ENCODE measurements around the gene TAF4. TPM values are rescaled to one million over a fixed set of nuclear protein-coding genes. Genes with fewer than 3 reads are reported as not detected.

Gene TAF4
- total and polyA plus RNA-seq, 8 donors: 5.7 to 15.2 (median 8.4) TPM

DNA sequence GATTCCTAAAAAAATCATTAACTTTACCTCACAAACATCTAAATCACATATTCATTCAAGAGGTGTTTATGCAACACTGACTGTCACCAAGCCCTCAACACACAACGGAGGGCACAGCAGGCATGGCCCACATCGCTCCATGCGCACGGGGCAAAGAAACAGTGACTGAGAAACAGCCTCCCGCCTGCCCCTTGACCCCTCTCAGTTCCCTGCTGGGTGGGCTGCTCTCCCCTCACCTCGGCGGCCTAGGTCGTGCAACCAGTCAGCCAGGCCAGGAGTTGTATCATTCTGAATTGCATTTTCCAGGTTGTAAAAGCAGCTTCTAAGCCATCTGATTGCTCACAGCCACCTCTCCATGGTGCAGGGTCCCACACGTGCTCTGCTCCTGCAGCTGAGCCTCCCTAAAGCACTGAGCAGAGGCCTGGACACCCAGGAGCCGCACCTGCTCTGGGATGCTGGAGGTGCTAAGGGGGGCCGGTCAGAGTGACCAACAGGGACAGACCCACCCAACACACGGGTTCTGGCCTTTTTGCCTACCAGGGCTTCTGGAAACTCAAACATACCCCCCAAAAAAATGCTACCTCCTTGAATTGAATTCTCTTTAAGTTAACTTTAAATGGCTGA lies 37.9 kb downstream of the TAF4 start:
- H3K36me3 ChIP-seq: no peaks in the 10 kb centered on the region
- peaks cover 19 to 35% (median 25%) of the 10 kb centered on the region in 3 donors for H3K4me1 ChIP-seq
- FAIRE-seq: no peak
- TF ChIP-seq, protein P1, sequence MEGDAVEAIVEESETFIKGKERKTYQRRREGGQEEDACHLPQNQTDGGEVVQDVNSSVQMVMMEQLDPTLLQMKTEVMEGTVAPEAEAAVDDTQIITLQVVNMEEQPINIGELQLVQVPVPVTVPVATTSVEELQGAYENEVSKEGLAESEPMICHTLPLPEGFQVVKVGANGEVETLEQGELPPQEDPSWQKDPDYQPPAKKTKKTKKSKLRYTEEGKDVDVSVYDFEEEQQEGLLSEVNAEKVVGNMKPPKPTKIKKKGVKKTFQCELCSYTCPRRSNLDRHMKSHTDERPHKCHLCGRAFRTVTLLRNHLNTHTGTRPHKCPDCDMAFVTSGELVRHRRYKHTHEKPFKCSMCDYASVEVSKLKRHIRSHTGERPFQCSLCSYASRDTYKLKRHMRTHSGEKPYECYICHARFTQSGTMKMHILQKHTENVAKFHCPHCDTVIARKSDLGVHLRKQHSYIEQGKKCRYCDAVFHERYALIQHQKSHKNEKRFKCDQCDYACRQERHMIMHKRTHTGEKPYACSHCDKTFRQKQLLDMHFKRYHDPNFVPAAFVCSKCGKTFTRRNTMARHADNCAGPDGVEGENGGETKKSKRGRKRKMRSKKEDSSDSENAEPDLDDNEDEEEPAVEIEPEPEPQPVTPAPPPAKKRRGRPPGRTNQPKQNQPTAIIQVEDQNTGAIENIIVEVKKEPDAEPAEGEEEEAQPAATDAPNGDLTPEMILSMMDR (IDR thresholded peaks at IDR 0.05): no peak
- 70 to 76% methylated on average over 12 of the region's 12 CpGs for WGBS, 2 donors
- H3K27me3 ChIP-seq: no peaks in the 10 kb centered on the region
- H3K9me3 ChIP-seq: no peaks in the 10 kb centered on the region
- peak overlapping the region in 1 of 4 donors; percentile 13 for H3K27ac ChIP-seq
- no peak overlapping the region for H3K4me3 ChIP-seq
- DNase-seq: no peak
- intact Hi-C loops (cut with DNase I): no loop called here
- peak in 3 of 4 donors; percentile 12 to 39 (median 15) for ATAC-seq

DNA sequence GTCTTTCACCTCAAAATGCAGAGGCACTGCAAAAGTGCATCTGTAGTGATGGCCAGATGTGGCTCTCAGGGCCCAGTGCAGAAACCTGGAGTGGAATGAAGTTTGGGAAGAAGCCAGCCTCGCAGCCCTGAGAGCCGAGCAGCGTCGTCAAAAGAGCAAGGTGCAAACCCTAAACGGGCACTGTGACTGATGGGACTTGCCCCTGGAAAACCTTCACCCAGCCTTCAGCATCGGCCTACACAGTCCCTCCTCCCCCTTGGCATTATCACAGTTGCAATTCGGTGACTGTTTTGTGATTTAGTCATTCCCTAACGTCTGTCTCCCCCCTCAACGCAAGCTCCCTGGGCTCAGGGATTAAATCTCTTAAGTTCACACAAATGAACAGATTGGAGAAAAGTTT lies 38.6 kb downstream of the TAF4 start:
- WGBS, 2 donors: 21 to 24% methylated on average over 9 of the region's 9 CpGs
- DNase-seq: no peak
- FAIRE-seq: no peak
- TF ChIP-seq, protein P1 (IDR thresholded peaks at IDR 0.05): no peak
- H3K27ac ChIP-seq: peak overlapping the region in 1 of 4 donors; percentile 12
- peak; percentile 8 to 38 (median 24) for ATAC-seq
- intact Hi-C loops (cut with DNase I): no loop called here
- H3K27me3 ChIP-seq: no peaks in the 10 kb centered on the region
- H3K36me3 ChIP-seq: no peaks in the 10 kb centered on the region
- H3K9me3 ChIP-seq: no peaks in the 10 kb centered on the region
- peaks cover 19 to 35% (median 25%) of the 10 kb centered on the region in 3 donors for H3K4me1 ChIP-seq
- no peak overlapping the region for H3K4me3 ChIP-seq

DNA sequence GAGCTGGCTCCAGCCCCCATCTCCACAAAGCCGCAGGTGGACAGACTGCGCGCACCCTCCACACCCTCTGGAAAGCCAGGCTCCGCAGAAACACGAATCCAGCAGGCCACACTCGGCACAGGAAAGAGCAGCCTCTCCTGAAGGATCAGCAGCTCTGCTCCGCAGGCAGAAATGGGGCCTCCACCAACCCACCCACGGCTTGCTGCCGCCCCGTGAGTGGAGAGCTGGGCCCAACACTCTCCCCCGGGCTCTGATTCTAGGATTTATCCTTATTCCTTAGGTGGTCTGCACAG lies 39.2 kb downstream of the TAF4 start:
- Histone ChIP-seq H3K27me3 (no peaks in the 10 kb centered on the region), H3K4me1 (peaks cover 19 to 35% (median 23%) of the 10 kb centered on the region in 3 donors), H3K4me3 (no peak overlapping the region), H3K27ac (no peak overlapping the region), H3K9me3 (no peaks in the 10 kb centered on the region), H3K36me3 (no peaks in the 10 kb centered on the region)
- intact Hi-C loops (cut with DNase I): no loop called here
- TF ChIP-seq, protein P1 (IDR thresholded peaks at IDR 0.05): no peak
- FAIRE-seq (no peak), ATAC-seq (no peak), DNase-seq (no peak)
- 87 to 91% methylated on average over 9 to 11 of the region's 11 CpGs for WGBS, 2 donors

GRCh38 chr20:62025832-62026563 lies 39.7 kb downstream of the TAF4 start:
- Histone ChIP-seq H3K4me1 (peaks cover 22 to 35% (median 22%) of the 10 kb centered on the region in 3 donors), H3K27ac (no peak overlapping the region), H3K27me3 (no peaks in the 10 kb centered on the region), H3K4me3 (no peak overlapping the region), H3K36me3 (no peaks in the 10 kb centered on the region), H3K9me3 (no peaks in the 10 kb centered on the region)
- ATAC-seq (peak; percentile 44 to 84 (median 76)), FAIRE-seq (no peak), DNase-seq (peak in 2 of 6 donors; percentile 26 to 49)
- TF ChIP-seq, protein P1 (IDR thresholded peaks at IDR 0.05): peak; percentile 16 to 44 (median 20)
- intact Hi-C loops (cut with DNase I): no loop called here
- 18 to 19% methylated on average over 22 of the region's 22 CpGs for WGBS, 2 donors

GRCh38 chr20:62025394-62025793 lies 40.3 kb downstream of the TAF4 start:
- DNase-seq (no peak), ATAC-seq (no peak), FAIRE-seq (no peak)
- no peak overlapping the region for H3K27ac ChIP-seq
- H3K27me3 ChIP-seq: no peaks in the 10 kb centered on the region
- 62% methylated on average over 8 of the region's 8 CpGs for WGBS, 2 donors
- intact Hi-C loops (cut with DNase I): no loop called here
- H3K9me3 ChIP-seq: no peaks in the 10 kb centered on the region
- no peaks in the 10 kb centered on the region for H3K36me3 ChIP-seq
- no peak overlapping the region for H3K4me3 ChIP-seq
- peaks cover 28 to 36% (median 28%) of the 10 kb centered on the region in 3 donors for H3K4me1 ChIP-seq
- TF ChIP-seq, protein P1 (IDR thresholded peaks at IDR 0.05): no peak
